DMS53 (cell line): Measurements from ENCODE around the gene KATNAL1.
"Not testable (repeated sequence)": the region's sequence is repeated elsewhere in the genome, so short reads cannot be mapped to it uniquely, and the experiment has no call there.

Source experiments
- DNase-seq: peaks from one replicate; lab custom pipeline; 2025; lab: John Stamatoyannopoulos, UW

Gene KATNAL1

DNA sequence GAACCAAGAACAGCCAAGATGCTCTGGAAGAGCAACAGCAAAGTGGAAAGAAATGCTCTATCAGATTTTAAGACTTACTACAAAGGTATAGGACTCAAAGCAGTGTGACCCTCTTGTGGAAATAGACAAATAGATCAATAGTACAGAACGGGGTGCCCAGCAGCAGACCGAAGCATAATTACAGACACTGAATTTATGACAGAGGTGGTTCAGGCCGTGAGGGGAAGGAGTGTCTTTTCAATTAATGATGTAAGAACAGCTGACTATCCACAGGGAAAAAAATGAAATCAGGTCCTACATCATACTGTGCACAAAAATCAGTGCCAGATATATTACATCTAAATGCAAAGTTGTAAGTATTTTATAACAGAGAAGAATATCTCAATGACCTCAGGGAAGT is 95.6 kb downstream of the KATNAL1 start:
- no peak for DNase-seq

GRCh38 chr13:30204564-30204963 is 102.8 kb downstream of the KATNAL1 start:
- DNase-seq: no peak

GRCh38 chr13:30196025-30196424 is 111.3 kb downstream of the KATNAL1 start:
- DNase-seq: peak; percentile 32

DNA sequence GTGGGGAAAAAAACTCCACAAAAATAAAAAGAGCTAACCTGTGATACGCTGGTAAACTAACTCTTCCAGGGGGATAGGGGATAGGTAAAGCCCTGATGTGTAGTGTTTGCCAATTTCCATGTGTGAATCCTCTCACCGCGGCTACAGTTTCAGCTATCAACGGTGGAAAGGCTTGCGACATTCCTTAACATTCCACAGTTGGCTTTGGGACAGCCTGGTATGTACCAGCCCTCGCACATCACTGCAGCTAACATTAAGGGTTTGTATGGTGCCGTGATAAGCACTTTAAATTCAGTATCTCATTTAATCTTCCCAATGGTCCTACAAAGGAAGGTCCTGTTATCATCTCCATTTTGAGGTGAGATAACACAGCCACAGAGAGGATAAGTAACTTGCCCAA is 112.4 kb downstream of the KATNAL1 start:
- no peak for DNase-seq

DNA sequence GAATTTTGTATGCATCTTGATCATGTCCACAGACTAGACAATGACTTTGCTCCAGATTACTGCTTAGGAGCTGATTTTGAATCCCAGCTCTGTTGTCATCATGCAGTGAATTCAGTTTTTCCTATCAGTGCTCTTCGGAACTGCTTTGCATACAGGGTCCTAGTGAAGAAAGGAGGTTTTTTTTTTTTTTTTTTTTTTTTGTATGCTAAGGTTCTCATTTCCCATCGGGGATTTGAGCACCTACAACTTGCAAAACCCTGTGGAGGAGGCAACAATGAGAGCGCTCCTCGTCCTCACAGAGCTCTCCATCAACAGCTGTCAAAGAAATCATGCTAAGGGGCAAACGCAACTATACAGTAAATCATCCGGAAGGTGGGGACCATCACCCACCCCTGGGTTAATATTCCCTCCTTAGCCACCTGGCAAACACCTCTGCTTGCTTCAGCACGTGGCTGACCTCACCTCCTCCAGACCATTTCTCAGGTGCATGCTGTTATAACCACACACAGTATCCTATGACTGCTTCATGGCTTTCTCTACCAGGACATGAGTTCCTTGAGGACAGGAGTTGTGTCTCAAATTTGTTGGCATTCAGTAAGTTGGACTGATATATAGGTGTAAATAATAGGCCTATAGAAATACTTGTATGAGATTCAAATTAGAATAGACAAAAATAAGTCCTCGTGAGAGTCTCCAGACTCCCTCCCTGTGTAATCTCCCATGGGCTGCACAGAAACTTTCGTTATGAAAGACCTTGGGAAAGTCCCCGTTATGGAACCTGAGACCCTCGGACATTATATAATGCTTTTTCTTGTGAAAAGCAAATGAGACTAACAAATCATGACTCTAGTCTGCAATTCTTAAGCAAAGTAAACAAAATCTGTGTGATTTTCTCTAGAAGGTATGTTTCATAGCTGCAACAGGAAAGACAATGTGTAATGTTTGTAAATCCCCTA is 113.8 kb downstream of the KATNAL1 start:
- DNase-seq: no peak

DNA sequence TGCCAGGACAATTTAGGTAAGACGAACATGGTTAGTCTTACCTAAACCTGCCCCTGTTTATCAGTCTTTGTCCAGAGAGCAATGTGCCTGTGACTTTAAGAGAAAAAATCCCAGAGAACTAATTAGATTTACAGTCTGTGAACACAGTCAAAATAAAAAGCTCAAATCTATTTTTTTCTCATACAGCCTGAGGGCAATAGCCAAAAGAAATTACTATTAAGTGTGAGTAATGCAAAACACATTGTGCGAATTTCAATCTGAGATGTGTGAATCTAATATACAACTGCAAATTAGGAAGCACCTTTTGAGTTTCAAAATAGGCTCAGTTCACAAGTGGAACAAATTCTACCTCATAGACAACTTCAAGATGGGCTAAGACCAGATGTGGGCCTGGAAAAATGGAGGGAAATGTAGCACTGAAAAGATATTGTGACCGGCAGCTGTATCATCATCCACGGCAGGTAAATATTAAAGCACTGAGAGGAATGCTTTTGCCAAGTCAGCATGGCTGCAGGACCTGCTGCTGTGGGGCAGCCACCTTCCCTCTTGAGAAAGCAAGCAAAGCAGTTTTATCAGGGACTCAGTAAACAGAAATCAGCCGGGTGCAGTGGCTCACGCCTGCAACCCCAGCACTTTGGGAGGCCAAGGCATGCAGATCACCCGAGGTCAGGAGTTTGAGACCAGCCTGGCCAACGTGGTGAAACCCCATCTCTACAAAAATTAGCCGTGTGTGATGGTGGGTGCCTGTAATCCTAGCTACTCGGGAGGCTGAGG is 114.8 kb downstream of the KATNAL1 start:
- peak; percentile 6 for DNase-seq

GRCh38 chr13:30191491-30192100 is 115.8 kb downstream of the KATNAL1 start:
- DNase-seq: peak; percentile 18

DNA sequence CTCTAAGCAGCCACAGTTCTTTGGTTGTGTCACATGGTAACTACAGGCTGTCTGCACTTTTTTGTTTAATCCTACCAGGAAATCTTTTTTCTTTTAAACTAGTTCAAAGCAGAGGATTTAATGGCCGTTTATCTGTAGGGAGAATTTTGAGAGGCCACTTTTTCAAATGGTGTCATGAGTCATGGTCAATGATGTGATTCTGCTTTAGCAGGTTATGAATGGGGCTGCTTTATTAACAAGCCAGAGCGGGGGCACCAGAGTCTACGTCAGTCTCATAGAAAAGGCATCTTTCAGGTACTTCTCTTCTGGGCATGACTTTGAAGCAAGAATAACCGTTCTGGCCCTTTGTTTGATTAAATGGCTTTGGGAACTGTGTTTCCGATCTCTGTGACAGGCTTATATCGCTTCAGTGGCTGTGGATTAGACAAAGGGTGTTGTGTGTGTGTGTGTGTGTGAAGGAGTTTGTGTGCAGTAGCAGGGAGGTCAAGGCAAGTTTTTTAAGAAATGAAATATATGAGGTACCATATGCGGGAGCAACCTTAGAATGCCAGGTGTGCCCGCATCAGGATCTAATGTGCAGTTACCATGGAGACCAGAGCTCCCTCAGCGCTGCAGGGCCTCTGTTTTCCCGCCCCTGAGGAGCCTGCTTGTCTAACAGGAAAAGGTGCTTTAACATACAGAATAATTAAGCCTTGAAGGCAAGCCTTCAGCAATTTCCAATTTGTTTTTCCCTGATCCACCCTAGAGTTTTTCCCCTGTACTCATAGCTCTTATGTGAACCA is 120.5 kb downstream of the KATNAL1 start:
- peak; percentile 87 for DNase-seq

DNA sequence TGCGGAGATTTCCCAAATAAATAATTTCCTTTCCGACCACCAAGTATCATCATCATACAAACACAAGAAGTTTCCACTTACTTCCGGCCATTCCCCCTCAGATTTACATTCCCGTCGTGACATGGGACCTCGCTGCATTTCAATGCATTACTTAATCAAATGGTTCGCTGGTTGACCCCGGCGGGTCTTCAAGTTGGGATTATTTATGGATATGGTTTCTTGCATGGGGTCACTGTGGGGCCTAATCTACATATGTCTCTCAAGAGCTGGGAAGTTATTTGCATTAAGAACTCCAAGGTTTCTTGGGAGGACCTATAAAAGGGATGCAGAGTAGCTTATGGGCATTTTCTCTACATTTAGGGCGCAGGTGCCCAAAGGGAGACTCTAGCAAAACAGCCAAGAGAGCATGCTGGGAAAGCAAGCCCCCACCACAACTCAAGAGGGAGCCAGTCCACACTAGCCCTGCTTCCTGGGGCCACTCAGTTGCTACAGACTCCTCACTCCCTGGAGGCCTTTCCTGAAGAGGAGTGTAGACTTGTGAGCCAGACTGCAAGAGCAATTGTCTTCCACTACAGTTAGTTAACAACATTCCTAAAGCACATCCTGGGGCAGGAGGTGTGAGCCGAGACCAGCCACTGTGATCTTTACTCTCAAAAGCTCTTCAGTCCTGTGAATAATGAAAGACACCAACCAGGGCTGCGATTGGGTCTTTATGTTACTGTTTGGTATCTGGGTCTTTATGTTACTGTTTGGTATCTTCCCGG is 125.3 kb downstream of the KATNAL1 start:
- no peak for DNase-seq

DNA sequence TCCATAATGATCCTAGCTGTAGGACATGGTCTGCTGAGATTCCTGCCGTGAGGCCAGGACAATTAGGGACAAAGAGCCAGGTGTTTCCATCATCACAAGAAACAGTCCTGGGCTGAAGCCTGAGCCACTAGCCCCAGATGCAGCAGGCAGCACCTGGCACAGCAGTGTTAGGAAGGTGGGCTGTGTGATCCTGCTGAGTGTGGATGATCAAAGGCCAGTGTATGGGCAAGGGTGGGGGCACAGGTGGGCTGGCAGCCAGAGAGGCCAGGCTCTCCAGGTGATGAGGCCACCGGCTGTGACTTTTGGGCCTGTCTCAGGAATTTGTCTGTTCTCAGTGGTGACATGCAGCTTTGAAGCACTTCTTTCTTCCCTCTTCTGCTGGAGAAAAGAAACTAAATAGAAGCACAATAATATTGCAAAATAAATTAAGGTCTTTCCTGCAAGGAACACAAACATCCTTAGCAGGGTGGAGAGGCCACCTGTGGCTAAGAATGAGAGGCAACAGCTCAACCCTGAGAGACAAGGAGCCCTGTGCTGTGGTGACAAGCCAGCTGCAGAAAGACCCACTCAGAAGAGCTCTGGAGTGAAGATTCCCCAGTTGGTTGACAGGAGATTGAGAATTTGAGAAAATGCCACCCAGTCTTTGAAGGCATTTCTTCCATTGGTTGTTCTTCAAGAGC is 127.6 kb downstream of the KATNAL1 start:
- DNase-seq: no peak

DNA sequence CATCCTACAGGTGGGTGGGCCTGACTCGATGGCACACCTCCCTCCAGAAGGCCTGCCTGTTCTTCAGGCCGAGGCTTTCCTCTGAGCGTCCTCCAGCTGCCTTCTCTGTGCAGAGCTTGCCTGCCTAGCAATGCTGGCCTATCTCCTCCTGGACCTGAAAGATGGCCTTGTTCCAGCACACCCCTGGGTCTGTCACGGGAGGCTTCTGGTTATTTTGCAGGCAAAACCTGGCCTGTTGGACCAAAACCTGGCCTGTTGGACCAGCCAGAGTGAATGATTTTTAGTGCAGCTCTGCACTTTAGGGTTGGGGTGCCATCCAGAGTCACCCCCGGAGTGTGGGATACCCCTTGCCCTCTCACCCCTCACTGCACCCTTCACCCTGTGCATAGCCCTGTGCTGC is 128.4 kb downstream of the KATNAL1 start:
- no peak for DNase-seq

DNA sequence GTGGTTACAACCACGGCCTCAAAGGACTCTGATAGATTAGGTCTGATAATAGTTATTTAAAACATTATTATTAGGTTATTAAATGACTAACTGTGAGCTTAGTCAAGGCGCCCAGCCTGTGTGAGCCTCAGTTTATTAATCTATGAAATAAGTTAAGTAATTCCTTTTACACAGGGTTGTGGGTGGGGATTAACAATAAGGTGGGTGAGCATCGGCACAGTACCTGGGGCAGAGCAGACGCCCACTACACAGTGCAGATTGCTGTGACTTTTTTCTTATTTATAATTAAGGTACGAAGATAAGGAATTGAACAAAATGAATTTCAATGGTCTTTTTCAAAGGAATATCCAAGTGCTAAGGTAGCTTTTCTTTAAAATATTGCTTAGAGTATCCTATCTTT is 132.2 kb downstream of the KATNAL1 start:
- DNase-seq: no peak

- not testable (repeated sequence) for DNase-seq
Measured at GRCh38 chr13:30174250-30174649, 133.1 kb downstream of the KATNAL1 start.

GRCh38 chr13:30173303-30173610 is 134.1 kb downstream of the KATNAL1 start:
- DNase-seq: no peak

GRCh38 chr13:30172593-30173302 is 134.6 kb downstream of the KATNAL1 start:
- no peak for DNase-seq

DNA sequence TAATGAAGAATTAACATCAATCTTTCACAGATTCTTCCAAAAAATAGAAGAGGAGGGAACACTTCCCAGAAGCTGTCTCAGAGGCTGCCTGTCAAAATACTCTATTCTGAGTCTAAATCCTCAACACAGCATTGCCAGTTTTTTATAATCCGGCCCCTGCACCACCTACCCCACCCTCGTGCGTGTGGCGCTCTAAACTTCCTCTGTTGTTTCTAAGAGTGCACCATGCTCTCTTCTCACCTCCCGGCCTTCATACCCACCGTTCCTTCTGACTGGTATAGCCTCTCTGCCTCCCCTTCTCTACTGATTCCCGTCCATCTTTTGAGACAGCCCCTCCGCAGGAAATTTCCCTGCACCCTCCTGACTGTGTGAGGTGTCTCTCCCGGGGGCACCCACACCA is 136.8 kb downstream of the KATNAL1 start:
- DNase-seq: no peak

GRCh38 chr13:30169442-30169841 is 137.9 kb downstream of the KATNAL1 start:
- no peak for DNase-seq

GRCh38 chr13:30165796-30166195 is 141.6 kb downstream of the KATNAL1 start:
- no peak for DNase-seq

DNA sequence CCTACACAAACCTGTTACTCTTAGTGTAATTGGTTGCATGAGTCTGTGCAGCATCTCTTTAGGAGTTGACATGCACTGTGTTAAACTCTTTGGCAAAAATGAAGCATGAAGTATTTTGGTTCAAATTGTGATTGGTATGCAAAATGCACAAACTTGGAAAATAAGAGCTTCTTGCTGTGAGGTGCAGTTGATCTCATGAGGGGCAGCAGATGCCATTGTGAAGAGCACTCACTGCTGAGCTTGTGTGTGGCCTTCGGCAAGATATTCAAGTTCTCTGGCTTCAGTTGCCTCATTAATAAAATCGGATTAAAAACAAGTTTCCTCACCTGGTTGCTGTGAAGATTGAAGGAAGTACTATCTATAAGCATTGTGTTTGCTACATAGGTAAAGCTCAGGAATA is 142.3 kb downstream of the KATNAL1 start:
- DNase-seq: no peak

GRCh38 chr13:30164146-30164545 is 143.2 kb downstream of the KATNAL1 start:
- no peak for DNase-seq
